A549 (cell line): ENCODE data around the gene CSTPP1. TPM values are rescaled to one million over a fixed set of nuclear protein-coding genes. Genes with fewer than 3 reads are reported as not detected.
A peak's percentile ranks its signal among the peaks of the same experiment; 100 is the strongest.

Experiments
- ATAC-seq, 2 experiments: fragments of 200-7000 bp in 1 of 2; fragments of >200 bp in 1 of 2; cut with Nextera tagmentation in 1 of 2; cut with Tn5 transposase in 1 of 2; 3 replicates each; pipeline versions ENCODE4 v1.8.0 to v1.9.1; 2018 to 2020; ENCODE audit warnings: mild to moderate bottlenecking in 1 of 2, moderate library complexity in 1 of 2
- CTCF ChIA-PET: fragments of 300-600 bp; sonication (Branson Sonifier 250); formaldehyde crosslinking; extraction: SDS; loops from one replicate; lab custom pipeline; 2021; ENCODE audit warnings: antibody characterized with exemption, inconsistent platforms; lab: Yijun Ruan, JAX
- POLR2A ChIA-PET: fragments of 350-600 bp; formaldehyde crosslinking; extraction: SDS; loops from one replicate; lab custom pipeline; 2021; ENCODE audit warnings: antibody characterized with exemption, inconsistent platforms; lab: Yijun Ruan, JAX
- DNase-seq, 2 experiments: peaks; one replicate each; pipeline versions ENCODE4 v3.0.0 to v3.0.0-alpha.2; 2011 to 2016; ENCODE audit warnings: low read depth in 1 of 2, low spot score in 1 of 2
- FAIRE-seq: peaks from 2 replicates; lab custom pipeline; 2011; peaks lifted over from hg19 to GRCh38; lab: Jason Lieb, UNC
- H3K27ac ChIP-seq, 2 experiments: fragments of >200 bp; sonication (Bioruptor Twin); formaldehyde crosslinking; 3 replicates each; pipeline ENCODE4 v1.5.1; 2016 to 2017
- H3K4me1 ChIP-seq: fragments of >200 bp; sonication (Bioruptor Twin); formaldehyde crosslinking; 3 replicates; pipeline ENCODE4 v1.6.1; 2016
- H3K4me2 ChIP-seq: fragments of >200 bp; sonication (Bioruptor Twin); formaldehyde crosslinking; 3 replicates; pipeline ENCODE4 v1.6.1; 2016
- H3K4me3 ChIP-seq: fragments of >200 bp; sonication (Bioruptor Twin); formaldehyde crosslinking; 3 replicates; pipeline ENCODE4 v1.5.1; 2016
- H3K9me3 ChIP-seq: fragments of >200 bp; sonication (Bioruptor Twin); formaldehyde crosslinking; 3 replicates; pipeline ENCODE4 v1.6.1; 2016
- BHLHE40 ChIP-seq: IDR thresholded peaks from 2 replicates; pipeline ENCODE4 v1.6.1; 2012; ENCODE audit warnings: low read depth, low read length, inconsistent platforms
- CBX2 ChIP-seq: fragments of 200-600 bp; sonication (generic); IDR thresholded peaks from 2 replicates; pipeline ENCODE4 v1.6.1; 2016; ENCODE audit warnings: low read depth, mild to moderate bottlenecking, borderline replicate concordance
- CEBPB ChIP-seq, 2 experiments: fragments of >200 bp in 1 of 2; sonication (Bioruptor Twin) in 1 of 2; formaldehyde crosslinking in 1 of 2; IDR thresholded peaks; 2 replicates each; pipeline ENCODE4 v1.6.1; 2012 to 2016
- CHD2 ChIP-seq: fragments of 150-350 bp; IDR thresholded peaks from 2 replicates; pipeline ENCODE4 v1.6.1; 2014; ENCODE audit warnings: low read length; ENCODE audit not compliant: partially characterized antibody
- CHD4 ChIP-seq: fragments of 200-600 bp; sonication (generic); IDR thresholded peaks from 2 replicates; pipeline ENCODE4 v1.6.1; 2016; ENCODE audit warnings: antibody characterized with exemption, mild to moderate bottlenecking, borderline replicate concordance
- EP300 ChIP-seq, 2 experiments: fragments of >200 bp; sonication (Bioruptor Twin); formaldehyde crosslinking; IDR thresholded peaks; 2 replicates in 1 of 2; 3 replicates in 1 of 2; pipeline ENCODE4 v1.6.1; 2016 to 2017
- ESRRA ChIP-seq: fragments of 150-350 bp; IDR thresholded peaks from 2 replicates; pipeline ENCODE4 v1.6.1; 2014; ENCODE audit warnings: mild to moderate bottlenecking, low read length, borderline replicate concordance
- HOXB13 ChIP-seq: fragments of 250-450 bp; sonication (Bioruptor Pico); IDR thresholded peaks from 2 replicates; pipeline ENCODE4 v1.5.0; 2020; ENCODE audit warnings: low read depth, mild to moderate bottlenecking, moderate library complexity
- KDM1A ChIP-seq: fragments of 200-600 bp; sonication (generic); IDR thresholded peaks from 2 replicates; pipeline ENCODE4 v1.6.1; 2016; ENCODE audit warnings: low read depth, mild to moderate bottlenecking
- MAFK ChIP-seq: fragments of 450-650 bp; IDR thresholded peaks from 2 replicates; pipeline ENCODE4 v1.6.1; 2014; ENCODE audit not compliant: partially characterized antibody
- MAZ ChIP-seq: fragments of 150-350 bp; IDR thresholded peaks from 2 replicates; pipeline ENCODE4 v1.6.1; 2014; ENCODE audit warnings: antibody characterized with exemption, low read depth, low read length, borderline replicate concordance
- MYC ChIP-seq: IDR thresholded peaks from 2 replicates; pipeline ENCODE4 v1.6.1; 2012; ENCODE audit warnings: mild to moderate bottlenecking, inconsistent platforms, low read length, improper control_type of control experiment, borderline replicate concordance
- NR3C1 ChIP-seq: fragments of >200 bp; sonication (Bioruptor Twin); formaldehyde crosslinking; IDR thresholded peaks from 3 replicates; pipeline ENCODE4 v1.6.1; 2017
- POLR2A ChIP-seq: IDR thresholded peaks from 2 replicates; pipeline ENCODE4 v1.6.1; 2012; ENCODE audit warnings: mild to moderate bottlenecking, low read length
- RARB ChIP-seq: fragments of 250-450 bp; sonication (Bioruptor Pico); IDR thresholded peaks from 2 replicates; pipeline ENCODE4 v1.8.0; 2021; ENCODE audit warnings: mild to moderate bottlenecking, moderate library complexity
- RFX5 ChIP-seq: fragments of 450-650 bp; IDR thresholded peaks from 2 replicates; pipeline ENCODE4 v1.7.1; 2014; ENCODE audit warnings: antibody characterized with exemption, mild to moderate bottlenecking, moderate library complexity
- RNF2 ChIP-seq: fragments of 200-600 bp; sonication (generic); IDR thresholded peaks from 2 replicates; pipeline ENCODE4 v1.6.1; 2016; ENCODE audit warnings: low read depth, mild to moderate bottlenecking, antibody characterized with exemption, moderate library complexity, borderline replicate concordance
- SREBF2 ChIP-seq: fragments of 450-650 bp; IDR thresholded peaks from 2 replicates; pipeline ENCODE4 v1.6.1; 2014; ENCODE audit warnings: mild to moderate bottlenecking, moderate library complexity
- TP53 ChIP-seq: fragments of 250-450 bp; sonication (Bioruptor Pico); IDR thresholded peaks from 2 replicates; pipeline ENCODE4 v1.5.0; 2021; ENCODE audit warnings: mild to moderate bottlenecking, moderate library complexity
- WGBS: methylation state at CpG from one replicate; pipeline ENCODE4 v1.1.6; 2017; ENCODE audit errors: missing lambda C conversion rate; 5-methylcytosine and 5-hydroxymethylcytosine counted together
- polyA plus RNA-seq, 4 experiments: library from polyadenylated mRNA; depleted of rRNA in 3 of 4; stranded (reverse); fragments of >200 nt; fragmentation: RNase III in 1 of 4; extraction: RNeasy Plus Mini Kit Qiagen cat#74134 plus additional on column Dnase treatment in 1 of 4; gene quantifications; 2 replicates in 3 of 4; 3 replicates in 1 of 4; pipeline ENCODE4 v1.2.3, GENCODE V29; 2011 to 2017
- TF ChIP-seq, protein P1 (sequence below): fragments of >200 bp; sonication (Bioruptor Twin); formaldehyde crosslinking; IDR thresholded peaks from 2 replicates; pipeline ENCODE4 v1.6.1; 2016
- TF ChIP-seq, protein P2 (sequence below): fragments of 450-650 bp; IDR thresholded peaks from 2 replicates; pipeline ENCODE4 v1.6.1; 2014; ENCODE audit warnings: antibody characterized with exemption

CSTPP1 gene
- polyA plus RNA-seq, 2 of the 4 experiments (the other 2 are of a cell fraction), result 31.5 to 34.5 TPM

DNA sequence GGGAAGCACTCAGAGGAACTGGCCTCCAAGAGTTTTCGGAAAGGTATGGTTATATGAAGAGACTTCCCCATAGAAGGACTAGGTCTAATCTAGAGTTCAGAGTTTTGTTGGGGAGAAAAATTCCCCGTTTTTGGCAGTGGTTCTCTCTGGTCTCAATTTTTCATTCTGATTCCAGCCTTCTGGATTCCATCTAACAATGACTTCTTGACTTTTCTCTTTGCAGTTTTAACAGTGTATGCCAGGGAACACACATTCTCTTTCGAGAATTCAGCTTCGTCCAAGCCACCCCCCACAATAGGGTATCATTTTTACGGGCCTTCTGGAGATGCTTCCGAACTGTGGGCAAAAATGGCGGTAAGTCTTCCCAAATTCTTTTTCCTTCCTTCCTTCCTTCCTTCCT, 115.6 kb downstream of the CSTPP1 start:
- Histone ChIP-seq H3K9me3 (no peaks in the 10 kb centered on the region), H3K4me1 (no peaks in the 10 kb centered on the region), H3K4me2 (no peak overlapping the region), H3K27ac (no peak overlapping the region), H3K4me3 (no peak overlapping the region)
- 88% methylated on average over 7 of the region's 7 CpGs for WGBS
- TF ChIP-seq MAFK, result no peak
- TF ChIP-seq RNF2, result no peak
- TF ChIP-seq TP53 (CRISPR knock-in tag), result no peak
- no peak for TF ChIP-seq EP300 (IDR thresholded peaks at IDR 0.05)
- TF ChIP-seq ESRRA, result no peak
- TF ChIP-seq SREBF2, result no peak
- TF ChIP-seq, protein P1, sequence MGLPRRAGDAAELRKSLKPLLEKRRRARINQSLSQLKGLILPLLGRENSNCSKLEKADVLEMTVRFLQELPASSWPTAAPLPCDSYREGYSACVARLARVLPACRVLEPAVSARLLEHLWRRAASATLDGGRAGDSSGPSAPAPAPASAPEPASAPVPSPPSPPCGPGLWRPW, result no peak
- TF ChIP-seq, protein P2, sequence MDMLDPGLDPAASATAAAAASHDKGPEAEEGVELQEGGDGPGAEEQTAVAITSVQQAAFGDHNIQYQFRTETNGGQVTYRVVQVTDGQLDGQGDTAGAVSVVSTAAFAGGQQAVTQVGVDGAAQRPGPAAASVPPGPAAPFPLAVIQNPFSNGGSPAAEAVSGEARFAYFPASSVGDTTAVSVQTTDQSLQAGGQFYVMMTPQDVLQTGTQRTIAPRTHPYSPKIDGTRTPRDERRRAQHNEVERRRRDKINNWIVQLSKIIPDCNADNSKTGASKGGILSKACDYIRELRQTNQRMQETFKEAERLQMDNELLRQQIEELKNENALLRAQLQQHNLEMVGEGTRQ, result no peak
- TF ChIP-seq MYC, result no peak
- TF ChIP-seq NR3C1, result no peak
- POLR2A ChIA-PET, result no interaction called here
- FAIRE-seq (no peak), DNase-seq (no peak), ATAC-seq (no peak)
- CTCF ChIA-PET, result no interaction called here

DNA sequence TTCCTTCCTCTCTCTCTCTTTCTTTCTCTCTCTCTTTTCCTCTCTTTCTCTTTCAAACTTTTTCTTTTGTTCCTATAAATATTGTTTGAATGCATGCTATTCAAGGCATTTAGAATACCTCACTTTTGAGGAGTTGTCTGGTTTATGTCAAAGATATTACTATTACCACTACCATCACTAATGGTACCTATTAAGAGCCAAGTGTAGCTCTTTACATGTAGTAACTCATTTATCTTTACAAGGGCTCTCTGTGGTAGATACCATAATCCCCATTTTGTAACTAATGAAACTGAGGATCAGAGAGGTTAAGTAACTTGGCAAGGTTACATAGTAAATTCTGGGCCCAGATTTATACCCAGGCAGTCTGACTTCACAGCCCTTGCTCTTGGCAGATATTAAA, 116.0 kb downstream of the CSTPP1 start:
- ChIA-PET POLR2A (no interaction called here), CTCF (no interaction called here)
- FAIRE-seq (no peak), ATAC-seq (no peak), DNase-seq (no peak)
- no peak overlapping the region for H3K27ac ChIP-seq
- H3K4me3 ChIP-seq, result no peak overlapping the region
- no peaks in the 10 kb centered on the region for H3K9me3 ChIP-seq
- no peaks in the 10 kb centered on the region for H3K4me1 ChIP-seq
- TF ChIP-seq RARB (CRISPR knock-in tag) (no peak), KDM1A (no peak), HOXB13 (CRISPR knock-in tag) (no peak), CHD4 (no peak), POLR2A (no peak), BHLHE40 (no peak), CBX2 (no peak), RFX5 (no peak), CHD2 (no peak), EP300 (IDR thresholded peaks at IDR 0.05) (no peak), MAZ (no peak), NR3C1 (no peak)
- TF ChIP-seq, protein P2, result no peak
- TF ChIP-seq, all 56 proteins: peak for 0
- no peak overlapping the region for H3K4me2 ChIP-seq

DNA sequence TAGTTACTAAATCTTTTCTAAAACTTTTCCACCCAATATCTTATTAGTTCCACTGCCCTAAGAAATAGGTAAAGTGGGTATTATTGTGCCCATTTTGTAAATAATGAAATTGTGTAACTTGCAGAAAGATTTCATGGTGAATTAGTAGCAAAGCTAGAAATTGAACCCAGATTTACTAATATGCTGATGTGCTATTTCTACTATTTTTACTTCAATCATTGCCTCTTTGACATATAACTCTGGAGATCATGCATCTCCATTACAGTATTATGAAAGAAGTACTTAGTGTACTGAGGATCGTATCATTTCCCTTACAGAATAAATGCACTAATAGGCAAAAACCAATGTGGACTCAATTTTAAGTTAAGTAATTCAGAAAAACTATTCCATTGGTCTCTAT, 119.0 kb downstream of the CSTPP1 start:
- no peak for ATAC-seq
- TF ChIP-seq HOXB13 (CRISPR knock-in tag), result no peak
- no peak for TF ChIP-seq KDM1A
- TF ChIP-seq MAFK, result peak; percentile 2
- no peak for TF ChIP-seq CEBPB (IDR thresholded peaks at IDR 0.05)
- TF ChIP-seq, all 56 proteins: peak for 1
- FAIRE-seq, result no peak
- WGBS, result 91% methylated on average over 1 of the region's 1 CpG
- no peak overlapping the region for H3K4me3 ChIP-seq
- no peak for DNase-seq
- H3K4me2 ChIP-seq, result no peak overlapping the region
- POLR2A ChIA-PET, result no interaction called here
- CTCF ChIA-PET, result no interaction called here
- no peaks in the 10 kb centered on the region for H3K9me3 ChIP-seq
- H3K27ac ChIP-seq, result no peak overlapping the region
- H3K4me1 ChIP-seq, result peaks cover 3% of the 10 kb centered on the region
